ENCODE data around the gene EVA1C.
"Not testable (repeated sequence)": the region's sequence is repeated elsewhere in the genome, so short reads cannot be mapped to it uniquely, and the experiment has no call there.

EVA1C gene

DNA sequence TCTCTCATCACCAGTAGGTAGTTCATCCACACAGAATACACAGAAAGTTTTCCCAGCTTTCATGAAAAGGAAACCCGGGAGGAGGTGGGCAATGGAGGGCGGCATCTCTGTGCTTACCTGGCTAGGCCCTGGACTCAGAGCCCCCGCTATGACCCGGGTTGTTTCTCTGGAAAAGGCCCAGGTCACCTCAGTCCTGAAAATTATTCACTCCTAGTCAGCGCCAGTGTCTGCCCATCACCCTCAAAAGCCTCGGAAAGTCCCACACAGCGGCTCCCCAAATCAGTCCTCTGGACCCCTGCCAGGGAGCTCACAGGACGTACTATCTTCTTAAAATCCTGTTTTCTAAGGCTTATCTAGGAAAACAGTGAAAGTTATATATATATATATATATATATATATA, 121.6 kb downstream of the EVA1C start:
- peak; percentile 28 for DNase-seq

GRCh38 chr21:32535612-32536011, 123.1 kb downstream of the EVA1C start:
- no peak for DNase-seq

- DNase-seq = no peak
These were observed 125.0 kb downstream of the EVA1C start for GRCh38 chr21:32537569-32537881.

DNA sequence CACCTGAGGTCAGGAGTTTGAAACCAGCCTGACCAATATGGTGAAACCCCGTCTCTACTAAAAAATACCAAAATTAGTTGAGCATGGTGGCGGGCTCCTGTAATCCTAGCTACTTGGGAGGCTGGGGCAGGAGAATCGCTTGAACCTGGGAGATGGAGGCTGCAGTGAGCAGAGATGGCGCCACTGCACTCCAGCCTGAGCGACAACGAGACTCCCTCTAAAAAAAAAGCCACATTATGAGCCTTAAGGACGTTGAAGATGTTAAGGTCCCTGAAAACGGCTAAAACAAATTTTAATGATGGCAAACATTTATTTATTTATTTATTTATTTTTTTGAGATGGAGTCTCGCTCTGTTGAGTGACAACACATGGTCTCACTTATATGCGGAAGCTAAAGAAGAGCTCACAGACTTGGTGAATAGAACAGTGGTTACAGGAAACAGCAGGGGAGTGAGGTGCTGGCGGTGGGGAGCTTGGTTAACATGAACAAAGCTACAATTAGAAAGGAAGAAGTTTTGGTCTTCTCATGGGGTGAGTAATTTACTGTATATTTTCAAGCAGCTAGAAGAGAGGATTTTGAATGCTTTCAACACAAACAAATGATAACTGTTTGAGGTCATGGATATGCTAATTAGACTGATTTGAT, 125.8 kb downstream of the EVA1C start:
- no peak for DNase-seq

- no peak for DNase-seq
These were observed 126.9 kb downstream of the EVA1C start for GRCh38 chr21:32539378-32539777.

DNA sequence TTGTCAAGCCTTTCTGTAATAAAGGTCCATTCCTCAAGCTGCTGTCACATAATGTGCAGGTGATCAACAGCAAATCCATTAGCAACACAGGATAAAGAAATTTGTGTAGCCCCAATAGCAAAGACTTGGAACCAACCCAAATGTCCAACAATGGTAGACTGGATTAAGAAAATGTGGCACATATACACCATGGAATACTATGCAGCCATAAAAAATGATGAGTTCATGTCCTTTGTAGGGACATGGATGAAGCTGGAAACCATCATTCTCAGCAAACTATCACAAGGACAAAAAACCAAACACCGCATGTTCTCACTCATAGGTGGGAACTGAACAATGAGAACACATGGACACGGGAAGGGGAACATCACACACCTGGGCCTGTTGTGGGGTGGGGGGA, 130.6 kb downstream of the EVA1C start:
- DNase-seq = not testable (repeated sequence)

DNA sequence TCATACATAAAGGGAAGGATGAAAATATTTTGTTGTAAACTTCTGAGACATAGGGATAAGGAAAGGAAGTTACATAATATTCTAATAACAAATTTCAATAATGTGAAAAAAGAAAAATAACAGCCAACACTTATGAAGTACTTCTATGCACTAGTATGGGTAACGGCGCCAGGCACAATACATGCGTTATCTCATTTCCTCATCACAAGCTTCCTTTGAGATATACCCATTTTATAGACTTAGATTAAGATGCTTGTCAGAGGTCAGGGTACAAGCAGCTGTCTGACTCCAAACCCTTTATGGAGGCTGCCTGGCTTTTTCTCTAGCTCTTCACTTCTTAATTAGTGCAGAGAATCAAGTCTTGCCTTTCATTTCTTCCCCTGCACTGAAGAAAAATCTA, 131.5 kb downstream of the EVA1C start:
- DNase-seq = no peak

- DNase-seq = no peak
These were observed 132.2 kb downstream of the EVA1C start for GRCh38 chr21:32544697-32545096.

GRCh38 chr21:32545948-32546441, 133.5 kb downstream of the EVA1C start:
- no peak for DNase-seq

DNA sequence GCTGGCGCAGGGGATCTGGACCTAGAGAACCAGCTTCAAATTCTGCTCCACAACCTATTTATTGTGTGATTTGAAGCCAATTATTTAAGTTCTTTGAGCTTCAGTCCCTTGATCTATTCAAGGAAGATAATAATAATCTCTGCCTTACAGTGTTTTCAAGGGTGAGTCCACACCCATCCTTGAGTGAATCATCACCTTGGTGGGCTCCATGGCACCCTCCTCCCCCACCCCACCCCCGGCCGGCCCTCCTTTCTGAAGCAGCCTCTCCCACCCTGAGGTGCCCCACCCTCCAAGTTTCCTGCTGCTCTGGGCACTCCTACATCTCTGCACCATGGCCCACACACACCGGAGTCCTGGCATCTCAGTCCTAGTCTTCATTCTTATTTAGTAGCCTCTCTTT, 134.5 kb downstream of the EVA1C start:
- DNase-seq = no peak

DNA sequence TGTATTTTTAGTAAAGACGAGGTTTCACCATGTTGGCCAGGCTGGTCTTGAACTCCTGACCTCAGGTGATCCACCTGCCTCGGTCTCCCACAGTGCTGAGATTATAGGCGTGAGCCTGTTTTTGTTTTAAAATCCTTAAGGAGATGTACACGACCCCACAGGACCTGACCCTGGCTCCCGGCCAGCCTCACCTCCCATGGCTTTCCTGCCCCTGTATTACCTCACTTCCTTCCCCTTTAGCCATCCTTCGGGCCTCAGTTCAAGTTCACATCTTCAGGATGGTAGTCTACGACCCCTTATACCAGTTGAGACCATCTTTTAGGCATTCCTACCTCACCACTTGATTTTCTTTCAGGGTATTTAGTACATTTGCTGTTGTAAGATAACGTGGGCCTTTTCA, 136.5 kb downstream of the EVA1C start:
- DNase-seq = no peak

DNA sequence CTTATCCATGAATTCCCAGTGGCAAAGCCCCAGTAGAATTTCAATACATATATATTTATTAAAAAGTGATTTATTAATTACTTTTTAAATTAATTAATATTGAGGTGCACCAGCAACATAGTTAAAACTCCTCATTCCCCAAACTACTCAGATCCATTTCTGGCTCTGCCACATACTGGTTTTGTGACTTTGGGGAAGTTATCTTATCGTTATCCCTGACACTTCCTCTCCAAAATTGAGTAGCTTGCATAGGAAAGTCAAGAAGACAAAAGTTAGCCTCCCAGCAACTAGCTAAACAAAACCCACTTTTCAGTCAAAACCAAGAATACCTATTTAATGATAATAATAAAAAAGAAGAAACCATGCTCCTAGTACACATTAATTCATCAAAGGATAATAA, 136.9 kb downstream of the EVA1C start:
- DNase-seq = no peak

DNA sequence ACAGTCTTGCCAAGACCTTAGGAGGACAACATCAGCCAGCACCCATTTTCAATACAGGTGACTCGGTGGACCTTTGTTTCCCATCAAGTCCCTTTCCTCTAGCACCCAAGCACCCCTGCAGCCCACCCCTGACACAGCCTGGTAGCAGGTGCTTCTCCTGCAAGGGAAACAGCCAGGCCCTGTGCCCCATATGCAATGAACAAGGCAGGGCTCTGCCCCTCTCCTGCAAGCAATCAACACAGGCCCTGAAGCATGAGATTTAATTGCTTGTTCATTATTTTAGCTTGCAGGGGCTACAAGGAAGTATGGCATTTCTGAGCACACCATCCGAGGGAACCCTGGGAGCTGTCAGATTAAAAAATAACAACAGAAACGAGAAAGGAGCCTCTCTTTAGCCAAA, 137.4 kb downstream of the EVA1C start:
- no peak for DNase-seq

DNA sequence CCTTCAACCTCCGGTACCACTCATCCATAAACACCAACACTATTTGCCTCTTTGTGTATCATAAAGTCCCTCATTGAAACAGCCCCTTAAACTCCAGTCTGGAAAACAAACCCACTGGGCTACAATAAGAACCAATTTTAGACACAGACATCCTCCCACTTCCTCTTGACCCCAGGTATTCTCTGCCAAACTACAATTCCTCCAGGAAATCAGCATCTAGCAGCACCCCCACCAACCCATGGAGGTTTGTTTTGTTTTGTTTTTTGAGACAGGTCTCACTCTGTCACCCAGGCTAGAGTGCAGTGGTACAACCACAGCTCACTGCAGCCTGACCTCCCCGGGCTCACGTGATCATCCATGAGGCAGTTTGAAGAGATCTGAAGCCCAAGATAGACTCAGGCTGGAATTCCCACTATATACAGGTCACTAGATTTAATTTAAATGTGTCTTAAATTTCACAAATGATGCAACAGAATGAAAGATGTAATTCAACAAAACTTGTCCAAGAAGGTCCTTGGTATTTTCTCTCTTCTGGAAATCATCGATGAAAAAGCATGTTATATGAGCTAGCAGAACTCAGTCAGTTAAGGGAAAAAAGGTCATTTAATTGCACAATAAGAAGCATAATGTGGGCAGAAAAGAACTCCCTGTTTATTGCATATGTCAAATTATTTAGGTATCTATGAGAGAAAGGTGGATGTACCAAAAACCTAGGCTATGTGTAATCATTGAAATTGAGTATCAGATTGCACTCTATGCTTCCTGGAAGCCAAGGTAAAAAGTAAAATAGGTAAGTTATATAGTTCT, 142.5 kb downstream of the EVA1C start:
- no peak for DNase-seq

- DNase-seq = no peak
These were observed 145.6 kb downstream of the EVA1C start for GRCh38 chr21:32558106-32558505.

DNA sequence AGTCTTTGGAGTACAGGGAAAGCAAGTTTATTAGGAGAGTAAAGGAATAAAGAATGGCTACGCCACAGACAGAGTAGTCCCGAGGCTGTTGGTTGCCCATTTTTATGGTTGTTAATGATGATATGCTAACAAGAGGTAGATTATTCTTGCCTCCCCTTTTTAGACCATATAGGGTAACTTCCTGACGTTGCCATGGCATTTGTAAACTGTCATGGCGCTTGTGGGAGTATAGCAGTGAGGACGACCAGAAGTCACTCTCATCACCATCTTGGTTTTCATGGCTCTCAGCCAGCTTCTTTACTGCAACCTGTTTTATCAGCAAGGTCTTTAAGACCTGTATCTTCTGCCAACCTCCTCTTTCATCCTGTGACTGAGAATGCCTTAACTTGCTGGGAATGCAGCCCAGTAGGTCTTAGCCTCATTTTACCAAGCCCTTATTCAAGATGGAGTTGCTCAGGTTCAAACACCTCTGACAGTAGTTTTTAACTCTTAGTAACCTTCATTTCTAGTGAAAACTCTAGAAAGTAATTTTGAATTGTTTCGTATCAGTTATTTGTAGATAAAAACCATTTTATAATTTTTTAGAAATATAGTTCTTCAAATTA, 146.6 kb downstream of the EVA1C start:
- DNase-seq = no peak

DNA sequence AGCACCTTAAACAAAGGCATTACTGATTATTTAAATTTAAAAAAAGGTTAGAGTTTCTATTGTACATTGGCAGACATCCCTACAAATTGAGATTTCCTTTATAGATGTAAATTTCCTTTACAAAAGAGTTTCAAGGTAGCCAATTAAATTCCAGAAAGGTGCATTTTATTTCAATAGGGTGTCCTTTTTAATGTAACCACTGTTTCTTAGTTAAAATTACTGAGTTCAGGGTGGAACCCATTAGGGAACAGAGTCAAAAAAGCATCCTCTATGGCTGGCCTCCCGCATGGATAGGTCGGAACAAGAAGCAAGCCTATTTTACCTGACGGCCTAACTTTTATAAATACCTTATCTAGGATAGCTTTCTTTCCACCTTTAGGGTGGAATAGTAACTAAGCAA, 148.4 kb downstream of the EVA1C start:
- DNase-seq = no peak

DNA sequence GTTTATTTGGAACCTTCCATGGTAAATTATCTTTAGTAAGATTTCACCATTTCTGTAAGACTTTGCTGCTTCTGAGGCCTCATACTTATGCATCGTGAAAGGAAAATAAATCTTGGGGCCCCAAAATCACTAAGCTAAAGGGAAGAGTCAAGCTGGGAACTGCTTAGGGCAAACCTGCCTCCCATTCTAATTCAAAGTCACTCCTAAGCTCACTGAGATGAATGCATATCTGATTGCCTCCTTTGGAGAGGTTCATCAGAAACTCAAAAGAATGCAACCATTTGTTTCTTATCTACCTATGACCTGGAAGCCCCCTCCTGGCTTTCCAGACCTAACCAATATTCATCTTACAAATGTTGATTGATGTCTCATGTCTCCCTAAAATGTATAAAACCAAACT, 149.0 kb downstream of the EVA1C start:
- not testable (repeated sequence) for DNase-seq

DNA sequence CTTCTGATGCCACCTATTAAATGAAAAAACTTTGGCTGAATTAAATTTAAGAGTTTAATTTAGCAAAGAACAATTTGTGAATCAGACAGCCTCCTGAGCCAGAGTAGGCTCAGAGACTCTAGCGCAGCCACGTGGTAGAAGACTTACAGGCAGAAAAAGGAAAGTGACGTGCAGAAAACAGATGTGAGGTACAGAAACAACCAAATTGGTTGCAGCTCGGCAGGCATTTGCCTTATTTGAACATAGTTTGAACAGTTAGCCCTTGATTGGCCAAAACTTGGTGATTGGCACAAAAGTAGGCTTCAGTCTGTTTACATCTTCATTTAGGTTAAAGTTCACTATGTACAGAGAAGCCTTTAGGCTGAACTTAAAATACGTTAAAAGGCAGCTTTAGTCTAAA, 149.9 kb downstream of the EVA1C start:
- DNase-seq = no peak

- DNase-seq = no peak
These were observed 150.4 kb downstream of the EVA1C start for GRCh38 chr21:32562915-32563314.
